MCF 10A (cell line): ENCODE results near the gene FANCI. TPM values are rescaled to one million over a fixed set of nuclear protein-coding genes. Genes with fewer than 3 reads are reported as not detected.

ENCODE experiments used
- BruUV-seq: library from RNA; stranded (reverse); fragments of 400-500 nt; replicated peaks from 2 replicates; lab custom pipeline; 2021; lab: Mats Ljungman, UMichigan
- CTCF ChIA-PET: fragments of 300-600 bp; sonication (Branson Sonifier 250); formaldehyde crosslinking; extraction: SDS; loops from one replicate; lab custom pipeline; 2021; ENCODE audit warnings: antibody characterized with exemption, inconsistent platforms; lab: Yijun Ruan, JAX
- POLR2A ChIA-PET: fragments of 300-600, 350-650 bp; sonication (Branson Sonifier 250); formaldehyde crosslinking; extraction: SDS; loops from one replicate; lab custom pipeline; 2020; ENCODE audit warnings: antibody characterized with exemption, inconsistent platforms; lab: Yijun Ruan, JAX
- DNase-seq: peaks from one replicate; pipeline ENCODE4 v3.0.0-alpha.2; 2018; ENCODE audit not compliant: unreplicated experiment
- H3K27ac Mint-ChIP-seq: one replicate; pipeline ENCODE4 v1.8.0; 2022; ENCODE audit warnings: mild to moderate bottlenecking, low read depth, mixed read lengths; ENCODE audit not compliant: unreplicated experiment
- H3K27me3 Mint-ChIP-seq: one replicate; pipeline ENCODE4 v1.8.0; 2022; ENCODE audit warnings: mixed read lengths; ENCODE audit not compliant: insufficient read depth, unreplicated experiment
- H3K36me3 Mint-ChIP-seq: one replicate; pipeline ENCODE4 v1.8.0; 2022; ENCODE audit warnings: mild to moderate bottlenecking, moderate library complexity, mixed read lengths; ENCODE audit not compliant: insufficient read depth, unreplicated experiment
- H3K4me1 Mint-ChIP-seq: one replicate; pipeline ENCODE4 v1.8.0; 2022; ENCODE audit warnings: mixed read lengths; ENCODE audit not compliant: insufficient read depth, unreplicated experiment
- H3K4me3 Mint-ChIP-seq: one replicate; pipeline ENCODE4 v1.8.0; 2022; ENCODE audit warnings: mild to moderate bottlenecking, moderate library complexity, mixed read lengths; ENCODE audit not compliant: unreplicated experiment
- H3K9me3 Mint-ChIP-seq: one replicate; pipeline ENCODE4 v1.8.0; 2022; ENCODE audit warnings: mixed read lengths; ENCODE audit not compliant: unreplicated experiment
- intact Hi-C: fragments of 100-400 bp; cut with micrococcal nuclease; formaldehyde crosslinking; loops from 2 replicates; pipeline ENCODE4 v1.14.1; 2022
- total RNA-seq: library from RNA; stranded (reverse); gene quantifications from 2 replicates; pipeline ENCODE4 v1.2.3, GENCODE V29; 2022
- TF ChIP-seq, protein P1 (sequence below): fragments of 200-600 bp; IDR thresholded peaks from one replicate; pipeline ENCODE4 v1.8.0; 2022; ENCODE audit warnings: antibody characterized with exemption, mild to moderate bottlenecking; ENCODE audit not compliant: unreplicated experiment

Gene FANCI
- total RNA-seq, 1 experiment from 2014 or later, result 34.0 TPM

DNA sequence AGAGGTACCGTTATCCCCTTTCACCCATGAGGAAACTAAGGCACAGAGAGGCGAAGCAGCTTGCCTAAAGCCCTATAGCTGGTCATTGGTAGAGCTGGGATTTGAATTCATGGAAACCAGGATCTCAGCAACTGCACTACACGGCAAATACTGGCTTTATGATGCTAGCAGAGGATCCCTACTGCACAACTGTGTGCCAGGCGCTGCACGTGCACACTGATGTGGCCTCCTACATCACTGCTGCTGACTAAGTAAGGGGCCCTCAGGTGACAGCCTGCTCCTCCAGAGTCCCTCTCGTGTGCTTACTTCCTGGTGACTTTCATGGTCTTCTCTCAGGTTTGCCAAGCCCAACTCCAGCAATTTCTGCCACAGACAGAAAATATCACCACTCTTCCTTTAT lies 94.3 kb downstream of the FANCI start:
- intact Hi-C loops, result no loop called here
- peaks cover 20% of the 10 kb centered on the region for H3K36me3 Mint-ChIP-seq
- H3K4me3 Mint-ChIP-seq, result no peak overlapping the region
- no peaks in the 10 kb centered on the region for H3K4me1 Mint-ChIP-seq
- H3K9me3 Mint-ChIP-seq, result no peaks in the 10 kb centered on the region
- H3K27ac Mint-ChIP-seq, result no peak overlapping the region
- no TSS peak for BruUV-seq
- no peaks in the 10 kb centered on the region for H3K27me3 Mint-ChIP-seq
- POLR2A ChIA-PET, result interaction anchor here (1.1 kb wide), 1 partner anchor 11 kb away, joined by 3 read pairs; no protein-coding TSS in a partner anchor
- TF ChIP-seq, protein P1, sequence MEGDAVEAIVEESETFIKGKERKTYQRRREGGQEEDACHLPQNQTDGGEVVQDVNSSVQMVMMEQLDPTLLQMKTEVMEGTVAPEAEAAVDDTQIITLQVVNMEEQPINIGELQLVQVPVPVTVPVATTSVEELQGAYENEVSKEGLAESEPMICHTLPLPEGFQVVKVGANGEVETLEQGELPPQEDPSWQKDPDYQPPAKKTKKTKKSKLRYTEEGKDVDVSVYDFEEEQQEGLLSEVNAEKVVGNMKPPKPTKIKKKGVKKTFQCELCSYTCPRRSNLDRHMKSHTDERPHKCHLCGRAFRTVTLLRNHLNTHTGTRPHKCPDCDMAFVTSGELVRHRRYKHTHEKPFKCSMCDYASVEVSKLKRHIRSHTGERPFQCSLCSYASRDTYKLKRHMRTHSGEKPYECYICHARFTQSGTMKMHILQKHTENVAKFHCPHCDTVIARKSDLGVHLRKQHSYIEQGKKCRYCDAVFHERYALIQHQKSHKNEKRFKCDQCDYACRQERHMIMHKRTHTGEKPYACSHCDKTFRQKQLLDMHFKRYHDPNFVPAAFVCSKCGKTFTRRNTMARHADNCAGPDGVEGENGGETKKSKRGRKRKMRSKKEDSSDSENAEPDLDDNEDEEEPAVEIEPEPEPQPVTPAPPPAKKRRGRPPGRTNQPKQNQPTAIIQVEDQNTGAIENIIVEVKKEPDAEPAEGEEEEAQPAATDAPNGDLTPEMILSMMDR, result no peak
- CTCF ChIA-PET, result interaction anchor here (1.0 to 17.1 kb wide), 3 partner anchors 20 to 131 kb away, joined by 3 to 144 read pairs (median 5); no protein-coding TSS in a partner anchor
- DNase-seq, result no peak

DNA sequence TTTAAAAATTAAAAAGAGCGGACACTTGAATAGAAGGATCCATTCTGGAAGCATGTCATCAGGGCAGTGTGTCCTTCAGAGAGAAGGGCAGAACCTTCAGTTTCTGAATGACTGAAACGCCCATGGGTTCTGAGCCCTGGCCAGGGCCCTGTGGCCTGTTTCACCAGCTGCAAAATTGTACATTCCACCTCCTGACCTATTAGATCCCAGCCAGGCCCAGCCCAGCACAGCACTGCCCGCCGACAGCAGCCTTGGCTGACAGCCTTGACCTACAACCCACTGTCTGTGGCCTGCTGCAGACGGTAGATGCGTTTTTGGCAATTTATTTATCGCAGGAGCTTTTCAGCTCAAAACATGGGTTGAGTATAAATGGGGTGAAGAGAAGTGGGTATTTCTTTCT lies 96.8 kb downstream of the FANCI start:
- DNase-seq, result no peak
- Mint-ChIP-seq H3K4me1 (no peaks in the 10 kb centered on the region), H3K27ac (no peak overlapping the region), H3K9me3 (no peaks in the 10 kb centered on the region), H3K36me3 (peaks cover 1% of the 10 kb centered on the region), H3K27me3 (no peaks in the 10 kb centered on the region), H3K4me3 (no peak overlapping the region)
- no TSS peak for BruUV-seq
- ChIA-PET POLR2A (interaction anchor here (1.0 kb wide), 1 partner anchor 208 kb away, joined by 3 read pairs; no protein-coding TSS in a partner anchor), CTCF (interaction anchor here (0.9 to 17.1 kb wide), 2 partner anchors 17 to 21 kb away, joined by 3 to 144 read pairs; no protein-coding TSS in a partner anchor)
- TF ChIP-seq, protein P1, result no peak
- intact Hi-C loops, result no loop called here

- Mint-ChIP-seq H3K36me3 (no peaks in the 10 kb centered on the region), H3K4me3 (no peak overlapping the region), H3K27ac (no peak overlapping the region), H3K27me3 (no peaks in the 10 kb centered on the region), H3K4me1 (no peaks in the 10 kb centered on the region), H3K9me3 (no peaks in the 10 kb centered on the region)
- ChIA-PET POLR2A (interaction anchor here (1.0 kb wide), 1 partner anchor 207 kb away, joined by 3 read pairs; no protein-coding TSS in a partner anchor), CTCF (interaction anchor here (0.9 to 17.1 kb wide), 2 partner anchors 16 to 20 kb away, joined by 3 to 144 read pairs; no protein-coding TSS in a partner anchor)
- BruUV-seq, result no TSS peak
- TF ChIP-seq, protein P1, result no peak
- no peak for DNase-seq
- intact Hi-C loops, result no loop called here
Observed at GRCh38 chr15:89341316-89342005, 97.7 kb downstream of the FANCI start.

DNA sequence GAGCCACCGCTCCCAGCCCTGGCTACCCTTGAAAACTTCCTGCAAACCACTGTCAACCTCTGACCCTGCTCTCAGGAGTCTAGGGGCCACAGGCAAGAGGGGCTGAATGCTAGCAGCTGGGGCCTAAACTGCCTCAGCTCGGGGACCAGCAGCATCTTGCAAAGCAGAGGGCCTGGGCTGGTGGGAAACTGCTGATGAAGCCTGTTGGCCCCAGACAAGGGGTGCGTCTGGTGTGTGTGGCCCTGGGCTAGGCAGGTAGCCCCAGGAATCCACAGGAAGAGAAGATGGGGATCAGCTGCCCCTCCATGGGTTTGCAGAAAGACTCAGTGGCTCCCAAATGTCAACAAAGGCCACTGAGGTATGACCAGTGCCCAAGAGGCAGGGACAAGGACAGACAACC lies 99.1 kb downstream of the FANCI start:
- no peak for DNase-seq
- intact Hi-C loops, result no loop called here
- Mint-ChIP-seq H3K4me1 (no peaks in the 10 kb centered on the region), H3K4me3 (no peak overlapping the region), H3K36me3 (no peaks in the 10 kb centered on the region), H3K27ac (no peak overlapping the region), H3K9me3 (no peaks in the 10 kb centered on the region), H3K27me3 (no peaks in the 10 kb centered on the region)
- no TSS peak for BruUV-seq
- TF ChIP-seq, protein P1, result no peak
- ChIA-PET CTCF (interaction anchor here (0.6 to 17.1 kb wide), 3 partner anchors 15 to 208 kb away, joined by 6 to 144 read pairs (median 7); no protein-coding TSS in a partner anchor), POLR2A (no interaction called here)
